Measurements from ENCODE around the gene PRR35. TPM values are rescaled to one million over a fixed set of nuclear protein-coding genes. Genes with fewer than 3 reads are reported as not detected.
A peak's percentile ranks its signal among the peaks of the same experiment; 100 is the strongest.

The PRR35 gene
- total RNA-seq, 1 donor from 2014 or later, result not detected

GRCh38 chr16:589658-590187 lies 29.5 kb downstream of the PRR35 start, which contains the start of gene RAB40C:
RAB40C (plus strand) TSS chr16:590066; CDS start chr16:590292, 226 bp downstream.
- ATAC-seq, result peak; percentile 91 to 94
- DNase-seq, result peak; percentile 100
- no peaks in the 10 kb centered on the region for H3K27me3 ChIP-seq (ENCODE audit: low read depth)
- peak within 1 kb of the TSS; percentile 98 for H3K27ac ChIP-seq
- H3K4me3 ChIP-seq, result peak within 1 kb of the TSS; percentile 92
- H3K9me3 ChIP-seq, result no peaks in the 10 kb centered on the region
- intact Hi-C loops (cut with DNase I), result no loop called here
- peaks cover 66% of the 10 kb centered on the region for H3K4me1 ChIP-seq
- no peaks in the 10 kb centered on the region for H3K36me3 ChIP-seq
- peak; percentile 26 for TF ChIP-seq CTCF (IDR thresholded peaks at IDR 0.05)

GRCh38 chr16:590188-590814 lies 30.1 kb downstream of the PRR35 start:
- no peak for ATAC-seq
- Histone ChIP-seq H3K27ac (peak overlapping the region; percentile 91), H3K4me3 (peak overlapping the region; percentile 92), H3K9me3 (no peaks in the 10 kb centered on the region), H3K36me3 (no peaks in the 10 kb centered on the region), H3K4me1 (peaks cover 71% of the 10 kb centered on the region), H3K27me3 (ENCODE audit: low read depth) (no peaks in the 10 kb centered on the region)
- no peak for TF ChIP-seq CTCF (IDR thresholded peaks at IDR 0.05)
- intact Hi-C loops (cut with DNase I), result no loop called here
- DNase-seq, result peak; percentile 75

GRCh38 chr16:590815-591200 lies 30.6 kb downstream of the PRR35 start:
- TF ChIP-seq CTCF (IDR thresholded peaks at IDR 0.05), result no peak
- DNase-seq (no peak), ATAC-seq (no peak)
- H3K4me3 ChIP-seq, result peak overlapping the region; percentile 92
- H3K27me3 ChIP-seq (ENCODE audit: low read depth), result no peaks in the 10 kb centered on the region
- H3K27ac ChIP-seq, result peak overlapping the region; percentile 91
- H3K4me1 ChIP-seq, result peaks cover 71% of the 10 kb centered on the region
- H3K9me3 ChIP-seq, result no peaks in the 10 kb centered on the region
- no peaks in the 10 kb centered on the region for H3K36me3 ChIP-seq
- intact Hi-C loops (cut with DNase I), result no loop called here

DNA sequence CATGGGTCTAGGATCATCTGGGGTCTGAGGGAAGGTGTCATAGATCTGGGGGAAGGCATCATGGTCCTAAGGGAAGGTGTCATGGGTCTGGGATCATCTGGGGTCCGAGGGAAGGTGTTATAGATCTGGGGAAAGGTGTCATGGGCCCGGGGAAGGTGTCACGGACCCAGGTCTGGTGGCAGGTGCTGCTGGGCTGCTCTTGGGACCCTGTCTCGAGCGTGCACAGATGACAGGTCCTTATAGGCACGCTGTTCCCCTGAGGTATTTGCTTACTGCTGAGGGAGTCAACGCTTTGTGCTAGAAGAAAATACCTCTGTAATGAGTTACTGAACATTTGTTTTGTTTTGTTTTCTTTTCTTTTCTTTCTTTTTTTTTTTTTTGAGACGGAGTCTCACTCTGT lies 31.0 kb downstream of the PRR35 start:
- ATAC-seq (no peak), DNase-seq (peak; percentile 47)
- Histone ChIP-seq H3K27ac (peak overlapping the region; percentile 91), H3K4me1 (peaks cover 75% of the 10 kb centered on the region), H3K4me3 (peak overlapping the region; percentile 92), H3K36me3 (peaks cover under 1% of the 10 kb centered on the region), H3K27me3 (ENCODE audit: low read depth) (no peaks in the 10 kb centered on the region), H3K9me3 (no peaks in the 10 kb centered on the region)
- intact Hi-C loops (cut with DNase I), result no loop called here
- no peak for TF ChIP-seq CTCF (IDR thresholded peaks at IDR 0.05)

DNA sequence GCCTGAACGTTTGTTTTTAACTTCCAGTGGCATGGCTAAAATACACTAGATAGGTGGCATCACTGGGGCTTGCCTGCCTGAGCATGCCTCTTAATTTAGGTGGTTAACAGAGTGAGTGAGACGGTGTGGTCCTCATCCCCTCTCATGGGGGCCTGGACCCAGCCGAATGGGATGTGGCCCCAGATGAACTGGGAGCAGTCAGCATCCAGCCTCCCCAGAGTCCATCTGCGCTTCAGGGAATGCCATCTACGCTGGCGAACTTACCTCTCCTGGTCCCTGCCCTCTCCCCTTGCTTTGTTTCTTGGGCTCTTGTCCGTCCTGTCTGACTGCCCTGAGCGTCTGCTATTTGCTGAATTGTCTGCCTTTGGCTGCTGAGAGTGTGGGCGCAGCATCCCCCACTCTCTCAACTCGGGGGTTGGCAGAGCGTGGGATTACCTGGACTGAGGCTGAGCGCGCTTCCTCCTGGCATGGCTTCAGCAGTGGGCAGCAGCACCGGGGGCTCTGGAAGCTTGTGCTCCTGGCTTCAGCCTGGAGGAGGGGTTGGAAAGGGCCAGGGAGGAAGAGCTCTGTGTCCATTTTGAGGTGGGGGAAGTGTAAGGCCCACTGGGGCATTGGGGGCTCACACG lies 31.8 kb downstream of the PRR35 start:
- Histone ChIP-seq H3K9me3 (no peaks in the 10 kb centered on the region), H3K27me3 (ENCODE audit: low read depth) (no peaks in the 10 kb centered on the region), H3K4me3 (peak overlapping the region; percentile 92), H3K4me1 (peaks cover 79% of the 10 kb centered on the region), H3K27ac (peak overlapping the region; percentile 91), H3K36me3 (peaks cover 6% of the 10 kb centered on the region)
- intact Hi-C loops (cut with DNase I), result no loop called here
- no peak for TF ChIP-seq CTCF (IDR thresholded peaks at IDR 0.05)
- DNase-seq, result peak; percentile 44
- no peak for ATAC-seq

All from lower lobe of right lung (tissue), 2 donors.